SHP77 (cell line): ENCODE data around the gene BRINP3.
"Not testable (repeated sequence)": the region's sequence is repeated elsewhere in the genome, so short reads cannot be mapped to it uniquely, and the experiment has no call there.

ENCODE experiments used
- DNase-seq, 2 experiments: peaks; one replicate each; lab custom pipeline; 2025; lab: John Stamatoyannopoulos, UW

Gene BRINP3

GRCh38 chr1:190183588-190183987 lies 294.1 kb downstream of the BRINP3 start:
- no peak for DNase-seq

GRCh38 chr1:190179817-190180216 lies 297.8 kb downstream of the BRINP3 start:
- DNase-seq, result no peak

GRCh38 chr1:190178827-190179226 lies 298.8 kb downstream of the BRINP3 start:
- no peak for DNase-seq

GRCh38 chr1:190177555-190177954 lies 300.1 kb downstream of the BRINP3 start:
- DNase-seq, result no peak

GRCh38 chr1:190176776-190177175 lies 300.9 kb downstream of the BRINP3 start:
- no peak for DNase-seq

- no peak for DNase-seq
Measured at GRCh38 chr1:190175320-190175719, 302.3 kb downstream of the BRINP3 start.

GRCh38 chr1:190172651-190173430 lies 304.8 kb downstream of the BRINP3 start:
- DNase-seq, result no peak

- DNase-seq, result no peak
Measured at GRCh38 chr1:190170321-190170720, 307.3 kb downstream of the BRINP3 start.

GRCh38 chr1:190169311-190170067 lies 308.2 kb downstream of the BRINP3 start:
- no peak for DNase-seq

GRCh38 chr1:190168893-190169280 lies 308.8 kb downstream of the BRINP3 start:
- no peak for DNase-seq

- no peak for DNase-seq
Measured at GRCh38 chr1:190168116-190168892, 309.4 kb downstream of the BRINP3 start.

- DNase-seq, result no peak
Measured at GRCh38 chr1:190159146-190159545, 318.5 kb downstream of the BRINP3 start.

GRCh38 chr1:190154744-190155143 lies 322.9 kb downstream of the BRINP3 start:
- DNase-seq, result no peak

GRCh38 chr1:190147616-190148015 lies 330.0 kb downstream of the BRINP3 start:
- DNase-seq, result no peak

GRCh38 chr1:190144650-190145049 lies 333.0 kb downstream of the BRINP3 start:
- DNase-seq, result no peak

- DNase-seq, result no peak
Measured at GRCh38 chr1:190140644-190141043, 337.0 kb downstream of the BRINP3 start.

- DNase-seq, result no peak
Measured at GRCh38 chr1:190138702-190139101, 339.0 kb downstream of the BRINP3 start.

GRCh38 chr1:190138266-190138665 lies 339.4 kb downstream of the BRINP3 start:
- no peak for DNase-seq

GRCh38 chr1:190129366-190129765 lies 348.3 kb downstream of the BRINP3 start:
- no peak for DNase-seq

GRCh38 chr1:190126728-190127127 lies 350.9 kb downstream of the BRINP3 start:
- no peak for DNase-seq

- DNase-seq, result no peak
Measured at GRCh38 chr1:190124068-190124467, 353.6 kb downstream of the BRINP3 start.

GRCh38 chr1:190120564-190120963 lies 357.1 kb downstream of the BRINP3 start:
- not testable (repeated sequence) for DNase-seq

- DNase-seq, result no peak
Measured at GRCh38 chr1:190119683-190120082, 358.0 kb downstream of the BRINP3 start.
